Brain microvascular endothelial cell (primary cell): ENCODE data around the gene SLIRP.
A peak's percentile ranks its signal among the peaks of the same experiment; 100 is the strongest.

Experiments
- DNase-seq: peaks from one replicate; pipeline ENCODE4 v3.0.0-alpha.2; 2020
- H3K27ac ChIP-seq: fragments of 250-450 bp; sonication (Bioruptor Pico); 2 replicates; pipeline ENCODE4 v1.5.1; 2020; ENCODE audit warnings: mild to moderate bottlenecking, moderate library complexity
- H3K27me3 ChIP-seq: fragments of 250-450 bp; sonication (Bioruptor Pico); replicated peaks from 2 replicates; pipeline ENCODE4 v1.5.1; 2020; ENCODE audit warnings: mild to moderate bottlenecking
- H3K36me3 ChIP-seq: fragments of 250-450 bp; sonication (Bioruptor Pico); replicated peaks from 2 replicates; pipeline ENCODE4 v1.5.1; 2020; ENCODE audit warnings: mild to moderate bottlenecking
- H3K4me3 ChIP-seq: 2 replicates; pipeline ENCODE4 v1.5.1; 2011; ENCODE audit warnings: low read depth, mild to moderate bottlenecking, control low read depth, low read length, moderate library complexity
- CTCF ChIP-seq: IDR thresholded peaks from 2 replicates; pipeline ENCODE4 v1.5.1; 2011; ENCODE audit warnings: low read depth, mild to moderate bottlenecking, moderate library complexity, low read length, control low read depth, inconsistent platforms; ENCODE audit errors: missing control alignments
- in situ Hi-C: cut with HindIII; loops from 2 replicates; pipeline ENCODE4 v1.10.0; 2017; ENCODE audit warnings: low sequenced_read_pairs, low pct_ligation_motif_present

SLIRP gene

GRCh38 chr14:77761205-77761931, 53.5 kb downstream of the SLIRP start:
- H3K27ac ChIP-seq: peak overlapping the region; percentile 89
- in situ Hi-C loops: no loop called here
- peak; percentile 37 for TF ChIP-seq CTCF
- peak; percentile 94 for DNase-seq
- no peaks in the 10 kb centered on the region for H3K27me3 ChIP-seq
- no peaks in the 10 kb centered on the region for H3K36me3 ChIP-seq
- H3K4me3 ChIP-seq: peak overlapping the region; percentile 95

GRCh38 chr14:77763316-77763715, 55.4 kb downstream of the SLIRP start:
- H3K27ac ChIP-seq: no peak overlapping the region
- H3K4me3 ChIP-seq: no peak overlapping the region
- in situ Hi-C loops: no loop called here
- no peaks in the 10 kb centered on the region for H3K27me3 ChIP-seq
- no peaks in the 10 kb centered on the region for H3K36me3 ChIP-seq
- TF ChIP-seq CTCF: no peak
- DNase-seq: no peak

- Histone ChIP-seq H3K27me3 (no peaks in the 10 kb centered on the region), H3K27ac (no peak overlapping the region), H3K36me3 (no peaks in the 10 kb centered on the region), H3K4me3 (no peak overlapping the region)
- in situ Hi-C loops: no loop called here
- no peak for DNase-seq
- no peak for TF ChIP-seq CTCF
Observed at GRCh38 chr14:77763978-77764377, 56.1 kb downstream of the SLIRP start.
